PC-3 (cell line): ENCODE measurements around the gene DYNLT3.

ENCODE experiments used
- EZH2 ChIP-seq: fragments of 300-600 bp; sonication (generic); IDR thresholded peaks from one replicate; pipeline ENCODE4 v1.6.1; 2017; ENCODE audit warnings: antibody characterized with exemption, mild to moderate bottlenecking, low read length; ENCODE audit not compliant: unreplicated experiment
- EZH2phosphoT487 ChIP-seq: fragments of 300-600 bp; sonication (generic); IDR thresholded peaks from 2 replicates; pipeline ENCODE4 v1.6.1; 2018; ENCODE audit warnings: mild to moderate bottlenecking, antibody characterized with exemption, low read length, borderline replicate concordance
- TF ChIP-seq, protein P1 (sequence below): fragments of 300-600 bp; sonication (generic); conservative IDR thresholded peaks from 2 replicates; pipeline ENCODE4 v1.5.1; 2017; ENCODE audit warnings: antibody characterized with exemption, low read depth, mild to moderate bottlenecking, low read length

DNA sequence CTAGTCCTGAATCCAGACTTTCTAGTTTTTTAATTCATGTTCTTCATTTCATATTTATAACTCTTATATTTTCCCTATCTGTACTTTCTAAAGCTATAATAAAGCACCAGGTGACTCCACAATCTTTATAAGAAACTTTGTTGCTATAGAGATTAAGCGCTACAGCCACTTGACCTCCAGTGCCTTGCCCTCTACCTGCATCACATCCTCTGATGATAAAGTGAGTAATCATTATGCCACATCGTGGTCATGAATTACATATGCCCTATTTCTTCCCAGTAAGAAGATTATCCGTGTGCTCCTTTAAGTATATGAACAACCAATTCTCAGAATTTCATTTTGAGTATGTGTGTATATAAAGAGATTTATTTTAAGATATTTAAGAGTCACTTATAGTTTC is 6.8 kb upstream of the DYNLT3 start:
- TF ChIP-seq, protein P1, sequence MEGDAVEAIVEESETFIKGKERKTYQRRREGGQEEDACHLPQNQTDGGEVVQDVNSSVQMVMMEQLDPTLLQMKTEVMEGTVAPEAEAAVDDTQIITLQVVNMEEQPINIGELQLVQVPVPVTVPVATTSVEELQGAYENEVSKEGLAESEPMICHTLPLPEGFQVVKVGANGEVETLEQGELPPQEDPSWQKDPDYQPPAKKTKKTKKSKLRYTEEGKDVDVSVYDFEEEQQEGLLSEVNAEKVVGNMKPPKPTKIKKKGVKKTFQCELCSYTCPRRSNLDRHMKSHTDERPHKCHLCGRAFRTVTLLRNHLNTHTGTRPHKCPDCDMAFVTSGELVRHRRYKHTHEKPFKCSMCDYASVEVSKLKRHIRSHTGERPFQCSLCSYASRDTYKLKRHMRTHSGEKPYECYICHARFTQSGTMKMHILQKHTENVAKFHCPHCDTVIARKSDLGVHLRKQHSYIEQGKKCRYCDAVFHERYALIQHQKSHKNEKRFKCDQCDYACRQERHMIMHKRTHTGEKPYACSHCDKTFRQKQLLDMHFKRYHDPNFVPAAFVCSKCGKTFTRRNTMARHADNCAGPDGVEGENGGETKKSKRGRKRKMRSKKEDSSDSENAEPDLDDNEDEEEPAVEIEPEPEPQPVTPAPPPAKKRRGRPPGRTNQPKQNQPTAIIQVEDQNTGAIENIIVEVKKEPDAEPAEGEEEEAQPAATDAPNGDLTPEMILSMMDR: no peak
- TF ChIP-seq EZH2phosphoT487 (no peak), EZH2 (no peak)
